ENCODE data around the gene FCHO1. TPM values are rescaled to one million over a fixed set of nuclear protein-coding genes. Genes with fewer than 3 reads are reported as not detected.
"Not testable (repeated sequence)": the region's sequence is repeated elsewhere in the genome, so short reads cannot be mapped to it uniquely, and the experiment has no call there.

Gene FCHO1
- polyA plus RNA-seq, 3 donors: 2.5 to 2.7 (median 2.5) TPM

GRCh38 chr19:17762505-17763229 is 11.4 kb downstream of the FCHO1 start:
- no peak for DNase-seq

GRCh38 chr19:17764348-17764747 is 13.1 kb downstream of the FCHO1 start:
- DNase-seq: no peak

GRCh38 chr19:17765069-17765618 is 13.9 kb downstream of the FCHO1 start:
- DNase-seq: no peak

- peak; percentile 71 for DNase-seq
Observed at GRCh38 chr19:17766543-17767131, 15.4 kb downstream of the FCHO1 start.

GRCh38 chr19:17767559-17767958 is 16.3 kb downstream of the FCHO1 start:
- no peak for DNase-seq

- DNase-seq: no peak
Observed at GRCh38 chr19:17770613-17771012, 19.3 kb downstream of the FCHO1 start.

GRCh38 chr19:17772172-17772571 is 20.9 kb downstream of the FCHO1 start:
- DNase-seq: no peak

GRCh38 chr19:17775245-17775927 is 24.1 kb downstream of the FCHO1 start:
- DNase-seq: no peak

GRCh38 chr19:17775991-17776803 is 24.9 kb downstream of the FCHO1 start:
- DNase-seq: no peak

- DNase-seq: not testable (repeated sequence)
Observed at GRCh38 chr19:17777840-17778239, 26.6 kb downstream of the FCHO1 start.

GRCh38 chr19:17778251-17778967 is 27.1 kb downstream of the FCHO1 start:
- DNase-seq: no peak

- no peak for DNase-seq
Observed at GRCh38 chr19:17778968-17779929, 28.0 kb downstream of the FCHO1 start.

GRCh38 chr19:17780781-17781180 is 29.5 kb downstream of the FCHO1 start:
- DNase-seq: no peak

GRCh38 chr19:17783721-17784120 is 32.4 kb downstream of the FCHO1 start:
- not testable (repeated sequence) for DNase-seq

GRCh38 chr19:17784201-17785008 is 33.1 kb downstream of the FCHO1 start:
- DNase-seq: peak; percentile 77

GRCh38 chr19:17787274-17787913 is 36.1 kb downstream of the FCHO1 start:
- no peak for DNase-seq

- DNase-seq: no peak
Observed at GRCh38 chr19:17788632-17789031, 37.4 kb downstream of the FCHO1 start.

- no peak for DNase-seq
Observed at GRCh38 chr19:17790059-17790780, 38.9 kb downstream of the FCHO1 start.

Measured in renal pelvis (tissue), 4 donors.